Kidney (tissue), 14 donors: Measurements from ENCODE around the gene SRSF6. TPM values are rescaled to one million over a fixed set of nuclear protein-coding genes. Genes with fewer than 3 reads are reported as not detected.
"Not testable (repeated sequence)": the region's sequence is repeated elsewhere in the genome, so short reads cannot be mapped to it uniquely, and the experiment has no call there.

ENCODE experiments used
- DNase-seq, 5 donors: peaks; one replicate each; pipeline ENCODE4 v3.0.0-alpha.2; 2013 to 2020
- FAIRE-seq: peaks from 2 replicates; lab custom pipeline; 2012; peaks lifted over from hg19 to GRCh38; lab: Jason Lieb, UNC
- H3K27ac ChIP-seq, 2 donors: one replicate each; pipeline ENCODE4 v1.7.0; 2013; ENCODE audit warnings: low read depth in 2 of 2, low read length in 2 of 2, inconsistent platforms in 1 of 2
- H3K27me3 ChIP-seq: one replicate; pipeline ENCODE4 v1.7.1; 2013; ENCODE audit warnings: low read length, inconsistent platforms; ENCODE audit not compliant: control insufficient read depth, insufficient read depth
- H3K36me3 ChIP-seq, 3 donors: one replicate each; pipeline versions ENCODE4 v1.7.0 to v1.7.1; 2013; ENCODE audit warnings: low read length in 3 of 3, control low read depth in 1 of 3, inconsistent platforms in 1 of 3; ENCODE audit not compliant: insufficient read depth in 3 of 3, control insufficient read depth in 2 of 3
- H3K4me1 ChIP-seq, 3 donors: one replicate each; pipeline versions ENCODE4 v1.7.0 to v1.7.1; 2013; ENCODE audit warnings: low read length in 3 of 3, inconsistent platforms in 1 of 3, low read depth in 1 of 3; ENCODE audit not compliant: control insufficient read depth in 2 of 3, insufficient read depth in 2 of 3
- H3K4me3 ChIP-seq, 3 donors: one replicate each; pipeline versions ENCODE4 v1.7.0 to v1.8.1; 2013; ENCODE audit warnings: low read length in 3 of 3, control low read depth in 1 of 3, inconsistent platforms in 1 of 3
- H3K9ac ChIP-seq, 3 donors: one replicate each; pipeline versions ENCODE4 v1.7.0 to v1.7.1; 2013; ENCODE audit warnings: low read length in 3 of 3, control low read depth in 1 of 3, inconsistent platforms in 1 of 3
- H3K9me3 ChIP-seq, 3 donors: one replicate each; pipeline versions ENCODE4 v1.7.0 to v1.7.1; 2013; ENCODE audit warnings: low read length in 3 of 3, control low read depth in 1 of 3, inconsistent platforms in 1 of 3; ENCODE audit not compliant: control insufficient read depth in 2 of 3, insufficient read depth in 1 of 3
- CTCF ChIP-seq: IDR thresholded peaks from 3 replicates; pipeline ENCODE4 v1.5.1; 2012; ENCODE audit warnings: mild to moderate bottlenecking, moderate library complexity, borderline replicate concordance; ENCODE audit not compliant: insufficient read depth; ENCODE audit errors: extremely low read depth
- intact Hi-C: fragments of 100-400 bp; cut with DNase I; formaldehyde crosslinking; loops from one replicate; pipeline ENCODE4 v1.11.1; 2022
- polyA plus RNA-seq: library from polyadenylated mRNA; stranded (reverse); fragments of 350-450 nt; fragmentation: Illumina TruSeq; extraction: RNeasy Lipid Tissue Mini Kit (QIAGEN cat#74804); gene quantifications from one replicate; pipeline ENCODE4 v1.2.3, GENCODE V29; 2014; ENCODE audit warnings: low read depth, low replicate concordance; ENCODE audit not compliant: insufficient read depth
- total RNA-seq: library from RNA; stranded (reverse); fragmentation: NEBNext Ultra II Directional; extraction: Animal tissue kit (Norgen Biotek cat#: 25700); gene quantifications from one replicate; pipeline ENCODE4 v1.2.1, GENCODE V29; 2021
- donor health status: control.
- donor health status: control.
- donor health status: control.
- donor health status: control.
- donor health status: control.
- donor health status: DM: yes; HTN: yes; CAD: no.
- donor health status: Normal renal cell carcinoma (clear cell type).

SRSF6 gene
- total and polyA plus RNA-seq, 2 donors from 2014 or later: 84.9 to 131 TPM

DNA sequence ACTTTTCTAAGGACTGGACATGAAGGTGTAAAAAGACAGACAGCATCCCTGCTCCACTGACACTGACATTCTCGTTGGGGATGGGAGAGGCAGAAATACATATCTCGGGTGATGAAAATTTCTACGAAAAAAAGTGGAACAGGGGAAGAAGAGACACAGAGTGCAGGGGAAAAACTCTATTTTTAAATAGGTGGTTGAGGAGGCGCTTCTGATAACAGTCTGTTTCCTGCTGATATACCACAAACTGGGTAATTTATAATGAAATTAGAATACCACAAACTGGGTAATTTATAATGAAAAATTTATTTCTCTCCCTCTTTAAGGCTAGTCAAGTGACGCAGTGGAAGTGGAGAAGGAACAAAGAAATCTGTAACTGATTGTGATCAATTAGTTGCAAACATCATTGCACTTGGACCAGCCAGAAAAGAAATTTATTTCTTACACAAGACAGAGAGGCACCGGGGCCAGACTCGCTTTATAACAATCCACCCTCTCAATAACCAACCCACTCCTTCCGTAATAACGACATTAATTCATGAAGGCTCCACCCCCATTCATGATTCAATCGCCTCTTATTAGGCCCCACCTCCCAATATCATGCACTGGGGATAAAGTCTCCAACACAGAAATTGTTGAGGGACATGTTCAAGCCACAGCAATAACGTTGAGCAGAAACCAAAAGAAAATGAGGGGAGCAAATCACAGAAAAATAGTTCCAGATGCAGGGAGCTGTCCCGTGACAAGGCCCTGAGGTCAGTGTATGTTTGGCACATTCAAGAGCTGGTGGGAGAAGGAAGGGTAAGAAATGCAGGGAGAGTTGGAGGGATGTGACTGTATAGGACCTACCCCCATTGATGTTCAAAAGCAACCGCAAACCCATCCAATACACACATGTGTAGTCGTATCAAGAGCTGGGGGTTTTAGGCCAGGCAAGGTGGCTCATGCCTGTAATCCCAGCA is 6.6 kb upstream of the SRSF6 start:
- H3K9ac ChIP-seq: no peak overlapping the region
- no peak for FAIRE-seq
- no peak for TF ChIP-seq CTCF
- H3K4me3 ChIP-seq: no peak overlapping the region
- no peaks in the 10 kb centered on the region for H3K36me3 ChIP-seq
- H3K9me3 ChIP-seq: no peaks in the 10 kb centered on the region
- no peak overlapping the region for H3K27ac ChIP-seq
- no peak for DNase-seq
- intact Hi-C loops: no loop called here
- H3K4me1 ChIP-seq: no peaks in the 10 kb centered on the region
- no peaks in the 10 kb centered on the region for H3K27me3 ChIP-seq

GRCh38 chr20:43452404-43453126 is 5.1 kb upstream of the SRSF6 start:
- Histone ChIP-seq H3K9me3 (no peaks in the 10 kb centered on the region), H3K27me3 (no peaks in the 10 kb centered on the region), H3K9ac (no peak overlapping the region), H3K4me3 (no peak overlapping the region), H3K4me1 (no peaks in the 10 kb centered on the region), H3K36me3 (no peaks in the 10 kb centered on the region), H3K27ac (no peak overlapping the region)
- no peak for FAIRE-seq
- intact Hi-C loops: no loop called here
- DNase-seq: no peak
- no peak for TF ChIP-seq CTCF

DNA sequence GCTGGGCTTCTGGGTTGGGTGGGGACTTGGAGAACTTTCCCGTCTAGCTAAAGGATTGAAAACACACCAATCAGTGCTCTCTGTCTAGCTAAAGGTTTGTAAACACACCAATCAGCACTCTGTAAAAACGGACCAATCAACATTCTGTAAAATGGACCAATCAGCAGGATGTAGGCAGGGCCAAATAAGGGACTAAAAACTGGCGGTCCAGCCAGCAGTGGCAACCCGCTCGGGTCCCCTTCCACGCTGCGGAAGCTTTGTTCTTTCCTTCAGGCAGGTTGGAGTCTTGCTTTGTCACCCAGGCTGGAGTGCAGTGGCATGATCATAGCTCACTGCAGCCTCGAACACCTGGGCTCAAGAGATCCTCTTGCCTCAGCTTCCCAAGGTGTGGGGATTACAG is 1.4 kb upstream of the SRSF6 start:
- FAIRE-seq, intact Hi-C loops: not testable (repeated sequence)

More for the DNA sequence above, 1.4 kb upstream of the SRSF6 start:
- not testable (repeated sequence) for H3K27ac ChIP-seq, H3K4me1 ChIP-seq, H3K9me3 ChIP-seq, H3K9ac ChIP-seq, H3K4me3 ChIP-seq, H3K27me3 ChIP-seq
- DNase-seq: peak in 3 of 5 donors; percentile 11 to 47 (median 41)
- H3K36me3 ChIP-seq: peaks cover 8 to 22% (median 16%) of the 10 kb centered on the region in 3 donors
